KOPT-K1 (cell line): ENCODE data around the gene BRD2.

Source experiments
- H3K27ac ChIP-seq: fragments of 200-600 bp; sonication (generic); 2 replicates; pipeline ENCODE4 v1.5.1; 2016; ENCODE audit warnings: antibody characterized with exemption, mild to moderate bottlenecking, low read depth, low read length; ENCODE audit not compliant: poor library complexity, severe bottlenecking
- H3K36me3 ChIP-seq: fragments of 200-600 bp; sonication (generic); 2 replicates; pipeline ENCODE4 v1.5.1; 2017; ENCODE audit warnings: antibody characterized with exemption, mild to moderate bottlenecking, low read length, moderate library complexity; ENCODE audit not compliant: insufficient read depth
- H3K9me3 ChIP-seq: fragments of 200-600 bp; sonication (generic); 2 replicates; pipeline ENCODE4 v1.5.1; 2017; ENCODE audit warnings: antibody characterized with exemption, low read length, mild to moderate bottlenecking; ENCODE audit not compliant: insufficient read depth, poor library complexity, severe bottlenecking

BRD2 gene

DNA sequence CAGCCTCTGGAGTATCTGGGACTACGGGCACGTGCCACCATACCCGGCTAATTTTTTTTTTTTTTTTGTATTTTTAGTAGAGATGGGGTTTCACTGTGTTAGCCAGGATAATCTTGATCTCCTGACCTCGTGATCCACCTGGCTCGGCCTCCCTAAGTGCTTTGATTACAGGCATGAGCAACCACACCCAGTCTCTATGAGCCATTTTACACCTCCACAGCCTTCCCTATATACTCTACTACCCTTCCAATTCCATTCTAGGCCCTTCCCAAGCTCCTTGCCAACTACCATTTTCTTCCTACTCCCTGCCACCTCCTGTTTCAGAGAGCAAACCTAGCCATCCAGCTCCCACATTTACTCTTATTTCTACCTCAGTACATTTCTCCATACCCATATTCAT lies 7.8 kb upstream of the BRD2 start:
- Histone ChIP-seq H3K36me3 (no peaks in the 10 kb centered on the region), H3K9me3 (no peaks in the 10 kb centered on the region), H3K27ac (no peak overlapping the region)

DNA sequence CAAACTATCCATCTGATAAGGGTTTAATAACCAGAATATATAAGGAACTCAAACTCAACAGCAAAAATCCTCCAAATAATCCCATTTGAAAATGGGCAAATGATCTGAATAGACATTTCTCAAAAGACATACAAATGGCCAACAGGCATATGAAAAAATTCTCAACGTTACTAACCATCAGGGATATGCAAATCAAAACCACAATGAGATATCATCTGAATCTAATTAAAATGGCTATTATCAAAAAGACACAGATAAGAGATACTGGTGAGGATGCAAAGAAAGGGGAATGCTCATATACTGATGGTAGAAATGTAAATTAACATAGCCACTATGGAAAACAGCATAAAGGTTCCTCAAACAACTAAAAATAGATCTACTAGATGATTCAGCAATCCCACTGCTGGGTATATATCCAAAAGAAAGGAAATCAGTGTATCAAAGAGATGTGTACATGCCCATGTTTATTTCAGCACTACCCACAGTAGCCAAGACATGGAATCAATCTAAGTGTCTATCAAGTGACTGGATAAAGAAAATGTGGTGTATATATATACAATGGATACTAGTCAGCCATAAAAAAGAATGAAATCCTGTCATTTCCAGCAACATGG lies 6.1 kb upstream of the BRD2 start:
- no peaks in the 10 kb centered on the region for H3K36me3 ChIP-seq
- H3K9me3 ChIP-seq = no peaks in the 10 kb centered on the region
- no peak overlapping the region for H3K27ac ChIP-seq

- Histone ChIP-seq H3K36me3 (no peaks in the 10 kb centered on the region), H3K27ac (no peak overlapping the region)
These were observed 4.5 kb upstream of the BRD2 start for GRCh38 chr6:32963866-32964265.

DNA sequence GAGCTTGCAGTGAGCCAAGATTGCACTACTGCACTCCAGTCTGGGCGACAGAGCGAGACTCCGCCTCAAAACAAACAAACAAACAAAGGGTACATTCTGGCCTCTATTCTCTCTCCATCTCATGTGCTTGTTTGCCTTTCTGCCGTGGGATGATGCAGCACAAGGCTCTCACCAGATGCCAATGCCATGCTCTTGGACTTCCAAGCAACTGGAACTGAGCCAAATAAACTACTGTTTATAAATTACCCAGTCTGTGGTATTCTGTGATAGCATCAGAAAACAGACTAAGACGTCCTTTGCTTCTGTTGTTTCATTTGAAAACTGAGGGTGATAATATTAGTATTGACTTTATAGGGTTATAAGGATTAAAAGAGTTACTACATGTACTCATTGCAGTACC lies 3.6 kb upstream of the BRD2 start:
- H3K9me3 ChIP-seq = no peaks in the 10 kb centered on the region
- H3K36me3 ChIP-seq = no peaks in the 10 kb centered on the region
- no peak overlapping the region for H3K27ac ChIP-seq

More at GRCh38 chr6:32963866-32964265, 4.5 kb upstream of the BRD2 start:
- no peaks in the 10 kb centered on the region for H3K9me3 ChIP-seq

- H3K9me3 ChIP-seq = no peaks in the 10 kb centered on the region
- H3K27ac ChIP-seq = peak overlapping the region; percentile 99
- peaks cover 8% of the 10 kb centered on the region for H3K36me3 ChIP-seq
These were observed 973 bp upstream of the BRD2 start for GRCh38 chr6:32967151-32968091.

- Histone ChIP-seq H3K36me3 (peaks cover 24% of the 10 kb centered on the region), H3K27ac (peak overlapping the region; percentile 99), H3K9me3 (no peaks in the 10 kb centered on the region)
These were observed 682 bp downstream of the BRD2 start for GRCh38 chr6:32968867-32969684.

GRCh38 chr6:32969685-32970412 lies 1.5 kb downstream of the BRD2 start:
- no peaks in the 10 kb centered on the region for H3K9me3 ChIP-seq

DNA sequence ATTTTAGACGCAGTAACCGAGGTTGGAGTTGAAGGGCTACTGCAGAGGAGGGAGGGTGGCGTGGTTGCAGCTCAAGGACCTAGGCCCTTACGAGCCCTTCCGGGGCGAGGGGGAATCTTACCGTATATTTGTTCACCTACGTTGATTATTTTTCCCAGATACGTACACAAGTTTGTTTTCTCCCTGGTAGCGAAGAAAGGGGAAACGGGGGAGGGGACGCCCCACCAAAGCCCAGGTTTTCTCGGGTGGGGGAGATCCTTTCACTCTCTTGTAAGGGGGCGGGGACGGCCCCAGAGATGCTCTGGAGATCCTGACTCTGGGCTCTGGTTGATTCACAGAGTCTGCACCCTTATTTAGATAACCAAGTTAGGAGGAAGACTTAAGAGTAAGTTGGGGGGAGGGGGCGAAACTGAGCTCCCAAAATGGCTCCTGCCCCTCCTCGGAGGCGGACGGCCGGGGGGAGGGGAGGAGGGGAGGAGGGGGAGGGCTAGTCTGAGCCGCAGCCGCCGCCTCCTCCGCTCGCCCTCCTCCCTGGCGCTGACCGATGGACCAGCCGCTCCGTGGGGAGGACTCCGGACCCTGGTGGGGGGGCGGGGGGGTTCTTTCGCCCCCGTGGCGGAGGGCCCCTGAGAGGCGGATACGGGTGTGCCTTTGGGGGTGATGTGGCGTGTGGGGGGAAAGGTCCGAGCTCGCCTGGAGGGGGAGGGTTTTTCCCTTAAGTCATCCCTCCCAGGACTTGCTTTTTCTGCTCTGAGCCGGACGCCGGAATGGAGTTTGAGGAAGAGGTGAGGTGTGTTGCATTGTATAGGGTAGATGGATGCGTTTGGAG lies 2.2 kb downstream of the BRD2 start:
- Histone ChIP-seq H3K9me3 (no peaks in the 10 kb centered on the region), H3K36me3 (peaks cover 40% of the 10 kb centered on the region), H3K27ac (peak overlapping the region; percentile 99)

More at GRCh38 chr6:32969685-32970412, 1.5 kb downstream of the BRD2 start:
- Histone ChIP-seq H3K36me3 (peaks cover 32% of the 10 kb centered on the region), H3K27ac (peak overlapping the region; percentile 99)

DNA sequence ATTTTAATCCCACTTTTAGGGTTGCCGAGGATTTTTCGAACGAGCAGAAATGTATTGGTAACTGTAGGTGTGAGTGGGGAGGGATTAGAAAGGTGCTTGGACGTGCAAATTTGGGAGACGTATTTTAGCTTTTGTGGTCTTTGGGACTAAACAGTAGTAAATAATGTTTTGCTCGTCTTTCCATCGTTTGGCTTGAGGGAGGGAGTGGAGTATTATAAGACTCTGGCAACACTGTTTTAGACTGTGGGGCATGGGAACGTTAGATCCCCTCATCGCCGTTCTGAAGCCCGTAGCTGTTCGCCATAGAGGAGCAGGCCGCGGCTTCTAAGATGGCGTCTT lies 2.8 kb downstream of the BRD2 start:
- H3K9me3 ChIP-seq = no peaks in the 10 kb centered on the region
- H3K27ac ChIP-seq = peak overlapping the region; percentile 99
- H3K36me3 ChIP-seq = peaks cover 45% of the 10 kb centered on the region

DNA sequence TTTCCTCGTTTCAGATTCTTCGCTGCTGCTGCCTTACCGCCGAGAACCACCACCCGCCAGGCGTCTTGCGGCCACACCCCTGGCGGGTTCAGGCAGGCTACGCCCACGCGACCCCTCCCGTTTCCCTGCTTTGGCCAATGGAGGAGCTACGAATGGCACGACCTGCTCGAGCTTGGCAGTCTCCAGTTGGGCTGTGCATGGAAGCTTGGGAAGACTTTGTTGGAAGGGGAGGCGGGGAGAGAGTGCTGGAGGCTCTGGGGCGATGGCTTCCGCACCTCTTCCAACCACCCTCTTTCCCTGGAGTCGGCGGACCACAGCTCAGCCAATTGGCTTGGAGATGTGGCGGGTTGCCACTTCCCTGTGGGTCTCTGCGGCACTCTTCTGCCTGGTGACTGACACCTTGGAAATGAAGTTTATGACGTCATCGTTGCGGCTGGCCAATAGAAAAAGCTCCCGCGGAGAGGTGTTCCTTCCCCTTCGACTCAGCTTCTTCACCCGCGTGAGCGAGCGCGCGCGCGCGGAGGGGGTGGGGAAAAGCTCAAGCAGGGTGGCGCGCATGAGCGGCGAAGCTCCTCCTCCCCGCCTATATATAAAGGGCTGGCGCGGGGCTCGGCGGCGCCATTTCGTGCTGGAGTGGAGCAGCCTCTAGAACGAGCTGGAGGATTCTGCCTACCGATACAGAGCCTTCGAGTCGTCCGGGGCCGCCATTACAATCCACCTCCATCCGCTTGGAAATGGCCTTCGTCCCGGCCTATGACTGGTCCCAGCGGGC lies 3.4 kb downstream of the BRD2 start:
- peak overlapping the region; percentile 99 for H3K27ac ChIP-seq
- peaks cover 51% of the 10 kb centered on the region for H3K36me3 ChIP-seq
- H3K9me3 ChIP-seq = no peaks in the 10 kb centered on the region

GRCh38 chr6:32972353-32973143 lies 4.2 kb downstream of the BRD2 start:
- Histone ChIP-seq H3K9me3 (no peaks in the 10 kb centered on the region), H3K36me3 (peaks cover 59% of the 10 kb centered on the region), H3K27ac (peak overlapping the region; percentile 99)

DNA sequence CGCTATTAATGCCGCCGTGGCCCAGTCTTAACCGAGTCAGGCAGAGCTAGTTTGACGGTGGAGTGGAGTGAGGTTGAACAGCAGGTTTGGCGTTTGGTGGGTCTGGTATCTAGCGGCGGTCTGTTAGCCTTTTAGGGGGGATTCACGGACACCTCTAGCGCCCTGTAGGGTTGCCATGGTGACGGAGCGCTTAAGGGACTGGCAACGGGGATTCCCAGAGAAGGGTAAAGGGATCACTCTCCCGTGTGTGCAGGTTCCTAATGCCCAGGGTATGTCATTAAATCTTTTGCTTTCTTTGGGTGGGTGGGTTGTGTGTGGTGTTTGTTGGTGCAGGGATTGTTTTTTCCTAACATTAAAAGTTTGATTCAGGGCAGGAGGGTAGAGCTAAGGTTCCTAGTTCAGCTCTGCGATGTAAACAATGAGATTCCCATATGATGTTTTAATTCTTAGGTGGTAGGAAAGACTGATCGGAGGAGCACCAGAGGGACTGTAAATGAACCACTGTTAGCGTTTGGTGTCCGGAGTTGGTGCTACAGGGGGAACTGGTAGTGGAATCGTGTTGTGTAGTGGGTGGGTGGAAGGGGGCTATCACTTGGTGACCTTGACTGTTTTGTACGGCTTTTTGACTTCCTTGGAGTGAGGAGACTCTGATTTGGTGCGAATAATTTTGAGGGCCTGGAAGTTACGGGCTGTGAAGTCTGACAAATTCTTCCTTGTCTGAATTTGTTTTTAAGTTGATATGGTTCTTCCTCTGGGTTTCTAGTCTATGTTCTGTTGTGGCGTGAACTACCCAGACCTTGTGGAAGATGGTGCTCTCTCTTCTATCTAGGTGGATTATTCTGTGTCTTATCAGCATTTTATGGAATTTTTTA lies 5.0 kb downstream of the BRD2 start:
- H3K27ac ChIP-seq = peak overlapping the region; percentile 99
- no peaks in the 10 kb centered on the region for H3K9me3 ChIP-seq
- H3K36me3 ChIP-seq = peaks cover 67% of the 10 kb centered on the region
